HepG2 (cell line): ENCODE results near the gene SEC24A. TPM values are rescaled to one million over a fixed set of nuclear protein-coding genes. Genes with fewer than 3 reads are reported as not detected.

Experiments
- BHLHE40 ChIP-seq: IDR thresholded peaks from 2 replicates; pipeline ENCODE4 v1.6.1; 2011; ENCODE audit warnings: low read length, improper control_type of control experiment
- DR1 ChIP-seq: sonication (generic); formaldehyde crosslinking; IDR thresholded peaks from 2 replicates; pipeline ENCODE4 v1.8.0; 2021; ENCODE audit warnings: mild to moderate bottlenecking, missing genetic modification reagents, inconsistent platforms
- ESRRA ChIP-seq: sonication (generic); formaldehyde crosslinking; IDR thresholded peaks from 2 replicates; pipeline ENCODE4 v1.5.1; 2020; ENCODE audit warnings: mild to moderate bottlenecking, low read depth, missing genetic modification reagents
- KDM1A ChIP-seq: IDR thresholded peaks from 2 replicates; pipeline ENCODE4 v1.6.1; 2016; ENCODE audit warnings: missing compliant biosample characterization
- MED1 ChIP-seq: sonication (generic); formaldehyde crosslinking; IDR thresholded peaks from 2 replicates; pipeline ENCODE4 v1.4.0; 2020; ENCODE audit warnings: missing genetic modification reagents
- MZF1 ChIP-seq: sonication (generic); formaldehyde crosslinking; IDR thresholded peaks from 2 replicates; pipeline ENCODE4 v1.8.1; 2023; ENCODE audit warnings: mild to moderate bottlenecking, missing genetic modification reagents, borderline replicate concordance
- NRL ChIP-seq: sonication (generic); formaldehyde crosslinking; IDR thresholded peaks from 2 replicates; pipeline ENCODE4 v1.5.0; 2020; ENCODE audit warnings: missing genetic modification reagents, mild to moderate bottlenecking, moderate library complexity, borderline replicate concordance
- RFXAP ChIP-seq: sonication (generic); formaldehyde crosslinking; IDR thresholded peaks from 2 replicates; pipeline ENCODE4 v1.4.0; 2020; ENCODE audit warnings: missing genetic modification reagents, borderline replicate concordance
- SALL2 ChIP-seq: sonication (generic); formaldehyde crosslinking; IDR thresholded peaks from 2 replicates; pipeline ENCODE4 v1.8.1; 2023; ENCODE audit warnings: mild to moderate bottlenecking, missing genetic modification reagents, inconsistent platforms
- SAP130 ChIP-seq: IDR thresholded peaks from 2 replicates; pipeline ENCODE4 v1.6.1; 2016; ENCODE audit warnings: low read depth
- SOX13 ChIP-seq, 3 experiments: fragments of 450-650 bp in 1 of 3; sonication (generic) in 1 of 3; formaldehyde crosslinking in 1 of 3; IDR thresholded peaks in 2 of 3; conservative IDR thresholded peaks in 1 of 3; 2 replicates each; pipeline versions ENCODE4 v1.5.0 to v1.6.1; 2016 to 2020; ENCODE audit warnings: antibody characterized with exemption in 1 of 3, mild to moderate bottlenecking in 1 of 3, missing compliant biosample characterization in 1 of 3, missing genetic modification reagents in 1 of 3, moderate library complexity in 1 of 3
- SOX5 ChIP-seq: IDR thresholded peaks from 2 replicates; pipeline ENCODE4 v1.6.1; 2016; ENCODE audit warnings: borderline replicate concordance
- TRAFD1 ChIP-seq: sonication (generic); formaldehyde crosslinking; IDR thresholded peaks from 2 replicates; pipeline ENCODE4 v1.5.1; 2020; ENCODE audit warnings: missing genetic modification reagents, mild to moderate bottlenecking, borderline replicate concordance
- ZBTB25 ChIP-seq: IDR thresholded peaks from 2 replicates; pipeline ENCODE4 v1.6.1; 2018; ENCODE audit warnings: missing genetic modification reagents
- ZC3H4 ChIP-seq: sonication (generic); formaldehyde crosslinking; IDR thresholded peaks from 2 replicates; pipeline ENCODE4 v1.4.0; 2020; ENCODE audit warnings: missing genetic modification reagents, borderline replicate concordance
- ZFP36L1 ChIP-seq: sonication (generic); formaldehyde crosslinking; IDR thresholded peaks from 2 replicates; pipeline ENCODE4 v1.8.0; 2022; ENCODE audit warnings: mild to moderate bottlenecking, missing genetic modification reagents, moderate library complexity
- ZNF703 ChIP-seq: sonication (generic); formaldehyde crosslinking; IDR thresholded peaks from 2 replicates; pipeline ENCODE4 v1.5.1; 2020; ENCODE audit warnings: missing genetic modification reagents, mild to moderate bottlenecking, moderate library complexity, borderline replicate concordance
- ZNF761 ChIP-seq: sonication (generic); formaldehyde crosslinking; conservative IDR thresholded peaks from 2 replicates; pipeline ENCODE4 v1.4.0; 2020; ENCODE audit warnings: mild to moderate bottlenecking, missing genetic modification reagents
- ZNF780A ChIP-seq: sonication (generic); formaldehyde crosslinking; IDR thresholded peaks from 2 replicates; pipeline ENCODE4 v1.8.0; 2022; ENCODE audit warnings: mild to moderate bottlenecking, missing genetic modification reagents, moderate library complexity
- ZNF790 ChIP-seq: sonication (generic); formaldehyde crosslinking; IDR thresholded peaks from 2 replicates; pipeline ENCODE4 v1.8.0; 2022; ENCODE audit warnings: missing genetic modification reagents, mild to moderate bottlenecking, borderline replicate concordance
- ZNF891 ChIP-seq: sonication (generic); formaldehyde crosslinking; IDR thresholded peaks from 2 replicates; pipeline ENCODE4 v1.5.0; 2020; ENCODE audit warnings: mild to moderate bottlenecking, missing genetic modification reagents
- polyA plus RNA-seq, 8 experiments: library from polyadenylated mRNA; depleted of rRNA in 3 of 8; stranded (reverse) in 7 of 8; unstranded in 1 of 8; fragments of >200 nt; fragmentation: Illumina TruSeq in 4 of 8; extraction: Trizol in 4 of 8; gene quantifications; 2 replicates each; pipeline versions ENCODE4 v1.2.1 to v1.2.3, GENCODE V29; 2011 to 2016; ENCODE audit warnings: low read depth in 4 of 8, missing spikeins in 1 of 8, mixed read lengths in 1 of 8; ENCODE audit not compliant: insufficient read depth in 1 of 8
- total RNA-seq, 5 experiments: library from RNA; depleted of rRNA; stranded (reverse); fragments of >200 nt; fragmentation: Illumina TruSeq; extraction: Trizol; gene quantifications; 2 replicates each; pipeline ENCODE4 v1.2.3, GENCODE V29; 2016; ENCODE audit warnings: low read depth in 1 of 5
- TF ChIP-seq, protein P1 (sequence below): IDR thresholded peaks from 2 replicates; pipeline ENCODE4 v1.6.1; 2016; ENCODE audit warnings: missing genetic modification reagents, missing compliant biosample characterization
- TF ChIP-seq, protein P2 (sequence below): fragments of 450-650 bp; IDR thresholded peaks from 2 replicates; pipeline ENCODE4 v1.6.1; 2017; ENCODE audit warnings: mild to moderate bottlenecking
- TF ChIP-seq, protein P3 (sequence below): sonication (generic); formaldehyde crosslinking; IDR thresholded peaks from 2 replicates; pipeline ENCODE4 v1.5.0; 2020; ENCODE audit warnings: missing genetic modification reagents

SEC24A gene
- total and polyA plus RNA-seq, 2 of the 13 experiments (the other 11 are each of a cell fraction or from before 2014, with no cell fraction given): 30.5 to 56.8 TPM

DNA sequence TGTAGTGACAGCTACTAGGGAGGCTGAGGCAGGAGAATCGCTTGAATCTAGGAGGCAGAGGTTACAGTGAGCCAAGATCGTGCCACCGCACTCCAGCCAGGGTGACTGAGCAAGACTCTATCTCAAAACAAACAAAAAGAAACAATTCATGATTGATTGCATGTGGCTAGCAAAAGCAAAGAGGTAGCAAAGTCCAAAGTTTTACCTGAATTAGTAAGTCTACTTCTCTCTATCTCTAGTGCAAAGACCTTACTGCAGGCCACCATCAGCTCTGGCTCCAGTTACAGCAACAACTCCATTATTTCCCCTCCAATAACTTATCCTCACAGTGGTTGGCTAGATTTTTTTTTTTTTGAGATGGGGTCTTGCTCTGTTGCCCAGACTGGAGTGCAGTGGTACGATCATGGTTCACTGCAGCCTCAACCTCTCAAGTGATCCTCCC, 9.8 kb upstream of the SEC24A start (continued):
- TF ChIP-seq NRL: no peak
- TF ChIP-seq, protein P1, sequence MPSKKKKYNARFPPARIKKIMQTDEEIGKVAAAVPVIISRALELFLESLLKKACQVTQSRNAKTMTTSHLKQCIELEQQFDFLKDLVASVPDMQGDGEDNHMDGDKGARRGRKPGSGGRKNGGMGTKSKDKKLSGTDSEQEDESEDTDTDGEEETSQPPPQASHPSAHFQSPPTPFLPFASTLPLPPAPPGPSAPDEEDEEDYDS (CRISPR knock-in tag): peak; percentile 37; the same call in 1 of the 2 replicates
- TF ChIP-seq ZNF703: no peak
- 0 out of 2 replicates have a peak, but pooled peaks have one; percentile 38 for TF ChIP-seq RFXAP (CRISPR knock-in tag)
- no peak for TF ChIP-seq TRAFD1
- TF ChIP-seq ZNF761: no peak
- TF ChIP-seq, protein P2, sequence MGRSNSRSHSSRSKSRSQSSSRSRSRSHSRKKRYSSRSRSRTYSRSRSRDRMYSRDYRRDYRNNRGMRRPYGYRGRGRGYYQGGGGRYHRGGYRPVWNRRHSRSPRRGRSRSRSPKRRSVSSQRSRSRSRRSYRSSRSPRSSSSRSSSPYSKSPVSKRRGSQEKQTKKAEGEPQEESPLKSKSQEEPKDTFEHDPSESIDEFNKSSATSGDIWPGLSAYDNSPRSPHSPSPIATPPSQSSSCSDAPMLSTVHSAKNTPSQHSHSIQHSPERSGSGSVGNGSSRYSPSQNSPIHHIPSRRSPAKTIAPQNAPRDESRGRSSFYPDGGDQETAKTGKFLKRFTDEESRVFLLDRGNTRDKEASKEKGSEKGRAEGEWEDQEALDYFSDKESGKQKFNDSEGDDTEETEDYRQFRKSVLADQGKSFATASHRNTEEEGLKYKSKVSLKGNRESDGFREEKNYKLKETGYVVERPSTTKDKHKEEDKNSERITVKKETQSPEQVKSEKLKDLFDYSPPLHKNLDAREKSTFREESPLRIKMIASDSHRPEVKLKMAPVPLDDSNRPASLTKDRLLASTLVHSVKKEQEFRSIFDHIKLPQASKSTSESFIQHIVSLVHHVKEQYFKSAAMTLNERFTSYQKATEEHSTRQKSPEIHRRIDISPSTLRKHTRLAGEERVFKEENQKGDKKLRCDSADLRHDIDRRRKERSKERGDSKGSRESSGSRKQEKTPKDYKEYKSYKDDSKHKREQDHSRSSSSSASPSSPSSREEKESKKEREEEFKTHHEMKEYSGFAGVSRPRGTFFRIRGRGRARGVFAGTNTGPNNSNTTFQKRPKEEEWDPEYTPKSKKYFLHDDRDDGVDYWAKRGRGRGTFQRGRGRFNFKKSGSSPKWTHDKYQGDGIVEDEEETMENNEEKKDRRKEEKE: no peak
- peak; percentile 82; the same call in 1 of the 2 replicates for TF ChIP-seq ZFP36L1
- TF ChIP-seq ESRRA: no peak
- TF ChIP-seq ZNF891: no peak
- TF ChIP-seq, protein P3, sequence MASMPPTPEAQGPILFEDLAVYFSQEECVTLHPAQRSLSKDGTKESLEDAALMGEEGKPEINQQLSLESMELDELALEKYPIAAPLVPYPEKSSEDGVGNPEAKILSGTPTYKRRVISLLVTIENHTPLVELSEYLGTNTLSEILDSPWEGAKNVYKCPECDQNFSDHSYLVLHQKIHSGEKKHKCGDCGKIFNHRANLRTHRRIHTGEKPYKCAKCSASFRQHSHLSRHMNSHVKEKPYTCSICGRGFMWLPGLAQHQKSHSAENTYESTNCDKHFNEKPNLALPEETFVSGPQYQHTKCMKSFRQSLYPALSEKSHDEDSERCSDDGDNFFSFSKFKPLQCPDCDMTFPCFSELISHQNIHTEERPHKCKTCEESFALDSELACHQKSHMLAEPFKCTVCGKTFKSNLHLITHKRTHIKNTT: no peak
- TF ChIP-seq KDM1A (CRISPR knock-in tag): peak; percentile 42; the same call in 1 of the 2 replicates
- TF ChIP-seq ZNF790 (CRISPR knock-in tag): no peak
- TF ChIP-seq MZF1 (CRISPR knock-in tag): no peak
- peak; percentile 87 for TF ChIP-seq MED1 (CRISPR knock-in tag)
- no peak for TF ChIP-seq ZBTB25 (CRISPR knock-in tag)
- TF ChIP-seq SOX13 (IDR thresholded peaks at IDR 0.05): peak; percentile 85
- TF ChIP-seq SOX13 (CRISPR knock-in tag; conservative IDR thresholded peaks at IDR 0.05 in 1 of 2, IDR thresholded peaks at IDR 0.05 in 1 of 2): peak in 1 of 2 experiments; percentile 96; a peak in 2 of 4 replicates
- TF ChIP-seq ZC3H4 (CRISPR knock-in tag): no peak
- no peak for TF ChIP-seq SALL2 (CRISPR knock-in tag)
- peak; percentile 75 for TF ChIP-seq SAP130 (CRISPR knock-in tag)
- TF ChIP-seq BHLHE40: 0 out of 2 replicates have a peak, but pooled peaks have one; percentile 35
- no peak; the same call in 1 of the 2 replicates for TF ChIP-seq ZNF780A (CRISPR knock-in tag)
- TF ChIP-seq DR1 (CRISPR knock-in tag): no peak
- peak; percentile 98 for TF ChIP-seq SOX5 (CRISPR knock-in tag)
